Naive thymus-derived CD4-positive, alpha-beta T cell (primary cell): ENCODE measurements around the gene MARCOL. TPM values are rescaled to one million over a fixed set of nuclear protein-coding genes. Genes with fewer than 3 reads are reported as not detected.

Experiments
- ATAC-seq: fragments of 150-1000 bp; cut with Tn5 transposase; 2 replicates; pipeline ENCODE4 v1.10.0; 2021; ENCODE audit warnings: mild to moderate bottlenecking, moderate library complexity
- CTCF ChIA-PET: fragments of 350-600 bp; sonication (Branson Sonifier 250); formaldehyde crosslinking; loops from one replicate; lab custom pipeline; 2021; ENCODE audit warnings: antibody characterized with exemption; lab: Charles Lee
- POLR2A ChIA-PET: fragments of 350-600 bp; sonication (Branson Sonifier 250); formaldehyde crosslinking; loops from one replicate; lab custom pipeline; 2021; ENCODE audit warnings: antibody characterized with exemption, inconsistent platforms; lab: Charles Lee
- DNase-seq, 9 donors: peaks; one replicate each; pipeline versions ENCODE4 v3.0.0 to v3.0.0-alpha.2; 2020 to 2022; ENCODE audit warnings: mixed read lengths in 1 of 9
- H3K27ac ChIP-seq: one replicate; pipeline ENCODE4 v1.7.0; 2013; ENCODE audit warnings: mild to moderate bottlenecking, low read depth, low read length, moderate library complexity
- H3K27me3 ChIP-seq, 2 donors: one replicate each; pipeline ENCODE4 v1.7.0; 2013; ENCODE audit warnings: low read length in 2 of 2, mild to moderate bottlenecking in 2 of 2, moderate library complexity in 2 of 2; ENCODE audit not compliant: control insufficient read depth in 2 of 2, insufficient read depth in 2 of 2
- H3K36me3 ChIP-seq, 3 experiments: 1 replicate in 2 of 3; 2 replicates in 1 of 3; pipeline ENCODE4 v1.7.0; 2013; ENCODE audit warnings: low read length in 3 of 3, mild to moderate bottlenecking in 3 of 3, moderate library complexity in 1 of 3; ENCODE audit not compliant: insufficient read depth in 3 of 3, control insufficient read depth in 2 of 3
- H3K4me1 ChIP-seq, 2 donors: one replicate each; pipeline ENCODE4 v1.7.0; 2013; ENCODE audit warnings: low read length in 2 of 2, mild to moderate bottlenecking in 2 of 2, moderate library complexity in 1 of 2; ENCODE audit not compliant: control insufficient read depth in 2 of 2, insufficient read depth in 2 of 2
- H3K4me3 ChIP-seq: 2 replicates; pipeline ENCODE4 v1.7.0; 2013; ENCODE audit warnings: mild to moderate bottlenecking, low read length
- H3K9me3 ChIP-seq, 3 experiments: 1 replicate in 2 of 3; 2 replicates in 1 of 3; pipeline ENCODE4 v1.7.0; 2013; ENCODE audit warnings: low read length in 3 of 3; ENCODE audit not compliant: control insufficient read depth in 2 of 3
- H3K27ac Mint-ChIP-seq, 9 donors: one replicate each; pipeline ENCODE4 v1.8.0; 2020 to 2022; ENCODE audit warnings: mixed read lengths in 9 of 9, mild to moderate bottlenecking in 8 of 9, moderate library complexity in 5 of 9, inconsistent platforms in 2 of 9
- H3K27me3 Mint-ChIP-seq, 5 donors: one replicate each; pipeline ENCODE4 v1.8.0; 2021 to 2022; ENCODE audit warnings: mixed read lengths in 5 of 5, mild to moderate bottlenecking in 1 of 5
- H3K36me3 Mint-ChIP-seq, 5 donors: one replicate each; pipeline ENCODE4 v1.8.0; 2020 to 2022; ENCODE audit warnings: mixed read lengths in 5 of 5, mild to moderate bottlenecking in 3 of 5, inconsistent platforms in 1 of 5
- H3K4me1 Mint-ChIP-seq, 7 donors: one replicate each; pipeline ENCODE4 v1.8.0; 2020 to 2022; ENCODE audit warnings: mixed read lengths in 7 of 7, mild to moderate bottlenecking in 3 of 7, inconsistent platforms in 1 of 7
- H3K4me3 Mint-ChIP-seq, 10 donors: one replicate each; pipeline ENCODE4 v1.8.0; 2020 to 2022; ENCODE audit warnings: mild to moderate bottlenecking in 10 of 10, mixed read lengths in 10 of 10, moderate library complexity in 6 of 10, inconsistent platforms in 2 of 10
- H3K9me3 Mint-ChIP-seq, 11 donors: one replicate each; pipeline ENCODE4 v1.8.0; 2020 to 2022; ENCODE audit warnings: mixed read lengths in 11 of 11, mild to moderate bottlenecking in 4 of 11, inconsistent platforms in 1 of 11, moderate library complexity in 1 of 11
- intact Hi-C, 2 donors: fragments of 100-400 bp; cut with micrococcal nuclease; formaldehyde crosslinking; loops; one replicate each; pipeline ENCODE4 v1.15.1; 2023
- polyA plus RNA-seq, 2 donors: library from polyadenylated mRNA; unstranded; fragments of 300-500 nt; fragmentation: Illumina TruSeq; gene quantifications; one replicate each; pipeline ENCODE4 v1.2.3, GENCODE V29; 2021
- total RNA-seq, 6 experiments: library from RNA in 5 of 6; stranded (reverse) in 5 of 6; gene quantifications; 1 replicate in 5 of 6; 2 replicates in 1 of 6; pipeline ENCODE4 v1.2.3 and lab custom pipeline; 2021 to 2026

The MARCOL gene
- total and polyA plus RNA-seq, 7 experiments from 2014 or later = not detected

DNA sequence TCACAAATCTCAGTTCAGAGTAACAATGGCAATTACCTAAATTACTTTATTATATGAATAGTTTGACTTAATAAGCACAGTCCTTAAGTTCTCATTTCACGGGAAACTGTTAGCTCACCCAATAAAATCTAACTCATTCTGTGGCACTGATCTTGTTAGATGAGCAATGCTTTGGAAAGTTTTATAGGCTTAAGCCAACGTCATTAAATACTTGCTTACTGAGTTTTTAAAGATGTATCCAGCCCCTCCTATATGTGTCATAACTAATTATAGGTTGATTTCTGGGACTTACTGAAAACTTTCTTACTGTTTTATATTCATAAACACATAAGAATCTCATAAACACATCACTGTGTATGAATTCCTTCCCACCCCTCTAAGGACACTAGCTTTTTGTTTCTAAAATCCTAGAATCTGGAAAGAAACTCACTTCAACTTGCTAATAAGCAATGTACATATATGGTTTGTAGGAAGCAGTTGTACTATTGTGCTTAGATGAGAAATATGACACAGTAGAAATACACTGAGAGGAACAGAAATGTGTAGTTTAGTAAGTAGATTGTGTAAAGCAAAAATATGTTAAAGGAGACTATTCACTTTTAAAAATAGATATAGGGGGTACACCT lies 14.1 kb upstream of the MARCOL start:
- DNase-seq (no peak), ATAC-seq (no peak)
- peaks cover 0 to 7% (median 0%) of the 10 kb centered on the region in 11 donors for H3K9me3 Mint-ChIP-seq
- ChIA-PET CTCF (no interaction called here), POLR2A (no interaction called here)
- intact Hi-C loops = no loop called here
- peaks cover 4 to 24% (median 15%) of the 10 kb centered on the region in 5 donors for H3K27me3 Mint-ChIP-seq
- no peaks in the 10 kb centered on the region for H3K27me3 ChIP-seq
- no peak overlapping the region for H3K27ac ChIP-seq
- no peaks in the 10 kb centered on the region for H3K4me1 ChIP-seq
- H3K36me3 ChIP-seq = no peaks in the 10 kb centered on the region
- no peak overlapping the region for H3K4me3 ChIP-seq
- H3K4me3 Mint-ChIP-seq = no peak overlapping the region
- no peak overlapping the region for H3K27ac Mint-ChIP-seq
- H3K36me3 Mint-ChIP-seq = no peaks in the 10 kb centered on the region
- H3K9me3 ChIP-seq = no peaks in the 10 kb centered on the region
- H3K4me1 Mint-ChIP-seq = no peaks in the 10 kb centered on the region

GRCh38 chr5:148228392-148228984 lies 9.8 kb upstream of the MARCOL start:
- Histone ChIP-seq H3K4me1 (no peaks in the 10 kb centered on the region), H3K36me3 (no peaks in the 10 kb centered on the region), H3K27ac (no peak overlapping the region), H3K27me3 (no peaks in the 10 kb centered on the region), H3K4me3 (no peak overlapping the region), H3K9me3 (no peaks in the 10 kb centered on the region)
- no peak overlapping the region for H3K27ac Mint-ChIP-seq
- ChIA-PET CTCF (no interaction called here), POLR2A (interaction anchor here (0.7 kb wide), 1 partner anchor 103 kb away, joined by 3 read pairs; no protein-coding TSS in a partner anchor)
- no peaks in the 10 kb centered on the region for H3K36me3 Mint-ChIP-seq
- ATAC-seq = no peak
- DNase-seq = no peak
- H3K4me3 Mint-ChIP-seq = no peak overlapping the region
- intact Hi-C loops = no loop called here
- peaks cover 0 to 9% (median 0%) of the 10 kb centered on the region in 11 donors for H3K9me3 Mint-ChIP-seq
- H3K27me3 Mint-ChIP-seq = peaks cover 2 to 24% (median 15%) of the 10 kb centered on the region in 5 donors
- no peaks in the 10 kb centered on the region for H3K4me1 Mint-ChIP-seq

- Mint-ChIP-seq H3K27me3 (peaks cover 2 to 24% (median 15%) of the 10 kb centered on the region in 5 donors), H3K9me3 (peaks cover 0 to 9% (median 0%) of the 10 kb centered on the region in 11 donors), H3K27ac (no peak overlapping the region), H3K4me3 (no peak overlapping the region), H3K4me1 (no peaks in the 10 kb centered on the region), H3K36me3 (no peaks in the 10 kb centered on the region)
- no peaks in the 10 kb centered on the region for H3K9me3 ChIP-seq
- ATAC-seq (no peak), DNase-seq (no peak)
- intact Hi-C loops = no loop called here
- CTCF ChIA-PET = no interaction called here
- H3K4me1 ChIP-seq = no peaks in the 10 kb centered on the region
- no peaks in the 10 kb centered on the region for H3K27me3 ChIP-seq
- H3K36me3 ChIP-seq = no peaks in the 10 kb centered on the region
- no peak overlapping the region for H3K27ac ChIP-seq
- POLR2A ChIA-PET = no interaction called here
- no peak overlapping the region for H3K4me3 ChIP-seq
These were observed 8.5 kb upstream of the MARCOL start for GRCh38 chr5:148229840-148230239.

DNA sequence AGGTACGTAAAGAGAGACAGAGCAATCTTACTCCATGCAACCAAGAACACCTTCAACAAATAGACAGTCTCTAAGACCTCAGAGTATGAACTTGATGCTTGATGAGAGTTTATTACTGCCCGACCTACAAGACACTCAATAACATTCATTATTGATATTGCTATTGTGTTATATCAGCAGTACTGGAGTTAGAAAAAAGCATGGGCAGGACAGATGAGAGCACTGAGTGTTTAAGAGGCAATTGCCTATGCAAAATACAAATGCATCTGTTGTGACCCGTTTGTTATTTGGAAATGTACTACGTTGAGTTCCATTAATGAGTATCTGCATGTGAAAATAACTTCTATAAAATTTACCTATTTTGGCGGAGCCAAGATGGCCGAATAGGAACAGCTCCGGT lies 8.1 kb upstream of the MARCOL start:
- no peak overlapping the region for H3K4me3 ChIP-seq
- CTCF ChIA-PET = no interaction called here

DNA sequence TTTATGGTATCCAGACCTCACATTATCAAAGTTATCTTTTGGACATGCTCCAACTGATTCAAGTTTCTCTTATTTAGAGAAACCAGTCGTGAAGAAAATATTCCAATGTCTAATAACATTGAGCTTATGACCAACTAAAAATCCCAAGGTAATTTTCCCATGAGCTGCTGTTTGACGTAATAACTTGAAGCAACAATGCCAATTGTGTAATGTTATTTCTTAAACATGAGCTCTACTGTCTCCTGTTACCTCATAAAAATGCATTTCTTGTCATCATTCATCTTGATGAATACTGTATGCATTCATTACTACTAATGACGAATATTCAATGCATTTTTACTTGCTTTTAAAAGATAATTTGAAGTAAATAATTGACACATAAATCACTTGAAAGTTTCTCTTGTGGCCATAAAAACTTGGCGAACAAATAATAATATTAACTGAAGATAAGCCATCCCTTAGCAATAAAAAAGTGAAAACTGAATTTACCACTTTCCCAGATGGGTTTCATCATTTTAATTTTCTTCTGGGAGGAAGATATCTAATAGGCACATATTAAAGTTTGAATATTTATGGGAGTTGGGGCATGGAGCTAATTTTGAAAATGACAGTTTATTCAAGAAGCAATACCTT lies 424 bp upstream of the MARCOL start:
- Mint-ChIP-seq H3K4me1 (no peaks in the 10 kb centered on the region), H3K27me3 (peaks cover 0 to 14% (median 10%) of the 10 kb centered on the region in 5 donors), H3K36me3 (no peaks in the 10 kb centered on the region), H3K27ac (no peak overlapping the region), H3K4me3 (no peak overlapping the region), H3K9me3 (peaks cover 0 to 4% (median 0%) of the 10 kb centered on the region in 11 donors)
- Histone ChIP-seq H3K9me3 (no peaks in the 10 kb centered on the region), H3K4me1 (no peaks in the 10 kb centered on the region), H3K27me3 (no peaks in the 10 kb centered on the region), H3K27ac (no peak overlapping the region), H3K4me3 (no peak overlapping the region), H3K36me3 (no peaks in the 10 kb centered on the region)
- DNase-seq (no peak), ATAC-seq (no peak)
- intact Hi-C loops = no loop called here
- ChIA-PET POLR2A (no interaction called here), CTCF (no interaction called here)

More for the DNA sequence above, 8.1 kb upstream of the MARCOL start:
- Mint-ChIP-seq H3K4me3 (no peak overlapping the region), H3K36me3 (no peaks in the 10 kb centered on the region), H3K9me3 (peaks cover 0 to 9% (median 0%) of the 10 kb centered on the region in 11 donors), H3K27me3 (peaks cover 2 to 21% (median 14%) of the 10 kb centered on the region in 5 donors), H3K4me1 (no peaks in the 10 kb centered on the region), H3K27ac (no peak overlapping the region)
- Histone ChIP-seq H3K9me3 (no peaks in the 10 kb centered on the region), H3K27me3 (no peaks in the 10 kb centered on the region), H3K27ac (no peak overlapping the region), H3K4me1 (no peaks in the 10 kb centered on the region), H3K36me3 (no peaks in the 10 kb centered on the region)
- no peak for ATAC-seq
- intact Hi-C loops = no loop called here
- POLR2A ChIA-PET = no interaction called here
- no peak for DNase-seq

DNA sequence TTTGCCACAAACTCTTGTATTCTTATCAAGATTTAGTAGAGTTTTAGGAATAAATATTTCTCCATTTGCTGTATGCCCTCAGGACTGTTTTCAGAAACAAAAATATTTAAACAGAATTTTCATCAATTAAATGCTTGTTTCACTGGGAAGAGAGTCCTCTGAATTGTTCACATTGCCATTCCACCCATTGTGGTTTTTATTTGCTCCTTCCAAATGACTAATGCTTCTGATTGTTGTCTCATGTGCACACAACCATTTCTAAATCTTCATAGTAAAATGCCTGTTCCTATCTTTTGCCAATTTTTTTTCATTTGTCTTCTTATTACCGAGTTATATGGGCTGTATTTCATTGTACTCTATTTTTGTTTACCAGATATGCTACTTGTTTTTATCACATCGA lies 10.6 kb downstream of the MARCOL start:
- ChIA-PET POLR2A (no interaction called here), CTCF (no interaction called here)
- Histone ChIP-seq H3K4me3 (no peak overlapping the region), H3K36me3 (no peaks in the 10 kb centered on the region), H3K9me3 (no peaks in the 10 kb centered on the region), H3K4me1 (no peaks in the 10 kb centered on the region), H3K27me3 (no peaks in the 10 kb centered on the region), H3K27ac (no peak overlapping the region)
- intact Hi-C loops = no loop called here
- Mint-ChIP-seq H3K27me3 (peaks cover 0 to 11% (median 6%) of the 10 kb centered on the region in 5 donors), H3K4me1 (no peaks in the 10 kb centered on the region), H3K27ac (no peak overlapping the region), H3K9me3 (peaks cover 0 to 18% (median 5%) of the 10 kb centered on the region in 11 donors), H3K36me3 (no peaks in the 10 kb centered on the region), H3K4me3 (no peak overlapping the region)
- no peak for DNase-seq
- no peak for ATAC-seq
